Endothelial cell of umbilical vein (primary cell): Measurements from ENCODE around the gene MRPL12. TPM values are rescaled to one million over a fixed set of nuclear protein-coding genes. Genes with fewer than 3 reads are reported as not detected.
"Not testable (repeated sequence)": the region's sequence is repeated elsewhere in the genome, so short reads cannot be mapped to it uniquely, and the experiment has no call there.

Source experiments
- BruUV-seq: library from RNA; stranded (reverse); fragments of 400-500 nt; replicated peaks from 2 replicates; lab custom pipeline; 2021; lab: Mats Ljungman, UMichigan
- CTCF ChIA-PET: fragments of 300-600, 350-600 bp; sonication (Branson Sonifier 250); formaldehyde crosslinking; loops from one replicate; lab custom pipeline; 2021; ENCODE audit warnings: antibody characterized with exemption, inconsistent platforms; lab: Charles Lee
- POLR2A ChIA-PET: fragments of 300-600, 350-600 bp; sonication (Branson Sonifier 250); formaldehyde crosslinking; loops from one replicate; lab custom pipeline; 2021; ENCODE audit warnings: antibody characterized with exemption, inconsistent platforms; lab: Charles Lee
- DNase-seq: peaks from one replicate; pipeline ENCODE4 v3.0.0-alpha.2; 2011; ENCODE audit warnings: low read depth, low spot score
- FAIRE-seq: peaks from 2 replicates; lab custom pipeline; 2011; peaks lifted over from hg19 to GRCh38; lab: Jason Lieb, UNC
- H2AFZ ChIP-seq: 2 replicates; pipeline ENCODE4 v1.6.0; 2012; ENCODE audit warnings: low read depth, low read length, control low read depth, inconsistent platforms
- H3K27ac ChIP-seq: 2 replicates; pipeline ENCODE4 v1.5.1; 2011; ENCODE audit warnings: low read depth, mild to moderate bottlenecking, control low read depth, low read length, moderate library complexity; ENCODE audit not compliant: insufficient read depth
- H3K27me3 ChIP-seq, 2 experiments: 2 replicates each; pipeline versions ENCODE4 v1.6.0 to v1.6.1; 2011; ENCODE audit warnings: low read length in 2 of 2, mixed read lengths in 1 of 2; ENCODE audit not compliant: control insufficient read depth in 2 of 2, insufficient read depth in 2 of 2
- H3K36me3 ChIP-seq, 2 experiments: 2 replicates in 1 of 2; 3 replicates in 1 of 2; pipeline ENCODE4 v1.5.1; 2011; ENCODE audit warnings: low read length in 2 of 2, mild to moderate bottlenecking in 1 of 2, moderate library complexity in 1 of 2; ENCODE audit not compliant: control insufficient read depth in 2 of 2, insufficient read depth in 2 of 2; ENCODE audit errors: extremely low read depth in 1 of 2
- H3K4me1 ChIP-seq: 3 replicates; pipeline ENCODE4 v1.5.1; 2011; ENCODE audit warnings: mild to moderate bottlenecking, low read length; ENCODE audit not compliant: control insufficient read depth, insufficient read depth; ENCODE audit errors: extremely low read depth
- H3K4me2 ChIP-seq: 2 replicates; pipeline ENCODE4 v1.6.1; 2011; ENCODE audit warnings: low read length, control low read depth, mixed read lengths; ENCODE audit not compliant: insufficient read depth
- H3K4me3 ChIP-seq, 3 experiments: fragments of 200-600 bp in 1 of 3; sonication (generic), shearing (Covaris generic) in 1 of 3; replicated peaks in 1 of 3; 2 replicates each; pipeline ENCODE4 v1.5.1; 2011 to 2016; ENCODE audit warnings: control low read depth in 3 of 3, low read length in 3 of 3, mild to moderate bottlenecking in 2 of 3, inconsistent platforms in 1 of 3, low read depth in 1 of 3, moderate library complexity in 1 of 3; ENCODE audit not compliant: insufficient read depth in 1 of 3
- H3K79me2 ChIP-seq: 2 replicates; pipeline ENCODE4 v1.6.0; 2012; ENCODE audit warnings: low read length, inconsistent platforms; ENCODE audit not compliant: control insufficient read depth, insufficient read depth
- H3K9ac ChIP-seq: replicated peaks from 2 replicates; pipeline ENCODE3; 2011; ENCODE audit warnings: low read length, control low read depth; ENCODE audit not compliant: insufficient read depth; ENCODE audit errors: extremely low read depth
- H3K9me1 ChIP-seq: replicated peaks from 3 replicates; pipeline ENCODE4 v1.6.0; 2011; ENCODE audit warnings: mild to moderate bottlenecking, low read length; ENCODE audit not compliant: control insufficient read depth, insufficient read depth; ENCODE audit errors: extremely low read depth
- H3K9me3 ChIP-seq: replicated peaks from 2 replicates; pipeline ENCODE4 v1.5.1; 2012; ENCODE audit warnings: low read length, inconsistent platforms; ENCODE audit not compliant: control insufficient read depth, insufficient read depth
- H4K20me1 ChIP-seq: replicated peaks from 2 replicates; pipeline ENCODE3; 2011; ENCODE audit warnings: mild to moderate bottlenecking, low read length; ENCODE audit not compliant: control insufficient read depth, insufficient read depth; ENCODE audit errors: extremely low read depth
- EZH2 ChIP-seq: IDR thresholded peaks from 2 replicates; pipeline ENCODE4 v1.6.1; 2012; ENCODE audit warnings: borderline replicate concordance, low read depth, mild to moderate bottlenecking, moderate library complexity, low read length, inconsistent platforms; ENCODE audit not compliant: severe bottlenecking
- FOS ChIP-seq: IDR thresholded peaks from 2 replicates; pipeline ENCODE4 v1.6.1; 2011; ENCODE audit warnings: mild to moderate bottlenecking, low read length, moderate library complexity, borderline replicate concordance; ENCODE audit not compliant: insufficient read depth
- GATA2 ChIP-seq: IDR thresholded peaks from 2 replicates; pipeline ENCODE4 v1.7.0; 2011; ENCODE audit warnings: low read depth, mild to moderate bottlenecking, moderate library complexity, mixed read lengths, low read length; ENCODE audit not compliant: insufficient read length, insufficient read depth
- JUN ChIP-seq: IDR thresholded peaks from 2 replicates; pipeline ENCODE4 v1.6.1; 2011; ENCODE audit warnings: borderline replicate concordance, low read depth; ENCODE audit not compliant: insufficient read length, insufficient read depth
- MAX ChIP-seq: IDR thresholded peaks from 2 replicates; pipeline ENCODE4 v1.6.1; 2011; ENCODE audit not compliant: insufficient read depth, insufficient read length
- MYC ChIP-seq: IDR thresholded peaks from one replicate; pipeline ENCODE4 v1.6.1; 2011; ENCODE audit warnings: mild to moderate bottlenecking, low read depth, low read length
- POLR2A ChIP-seq: IDR thresholded peaks from 2 replicates; pipeline ENCODE4 v1.6.1; 2012; ENCODE audit warnings: low read depth, mild to moderate bottlenecking, control low read depth, low read length
- POLR2AphosphoS5 ChIP-seq: IDR thresholded peaks from 2 replicates; pipeline ENCODE4 v1.6.1; 2012; ENCODE audit warnings: low read depth, mild to moderate bottlenecking, control low read depth, low read length, moderate library complexity; ENCODE audit not compliant: insufficient read depth
- dilution Hi-C: fragments of 300-500 bp; cut with MboI; formaldehyde crosslinking; loops from one replicate; pipeline ENCODE4 v1.15.0; 2019; ENCODE audit warnings: low sequenced_read_pairs; ENCODE audit not compliant: extremely low pct_ligation_motif_present
- intact Hi-C: fragments of 100-400 bp; cut with micrococcal nuclease; formaldehyde crosslinking; loops from one replicate; pipeline ENCODE4 v1.10.0; 2022
- polyA plus RNA-seq, 4 experiments: library from polyadenylated mRNA; depleted of rRNA in 3 of 4; stranded (reverse) in 3 of 4; unstranded in 1 of 4; fragments of >200 nt; gene quantifications; 2 replicates each; pipeline versions ENCODE4 v1.2.1 to v1.2.3, GENCODE V29; 2011 to 2012; ENCODE audit warnings: missing spikeins in 1 of 4
- total RNA-seq: library from RNA; stranded (reverse); gene quantifications from 2 replicates; pipeline ENCODE4 v1.2.3, GENCODE V29; 2021
- TF ChIP-seq, protein P1 (sequence below), 2 donors: IDR thresholded peaks; 1 replicate in 1 of 2; 2 replicates in 1 of 2; pipeline ENCODE4 v1.5.1; 2011; ENCODE audit warnings: low read length in 2 of 2, mild to moderate bottlenecking in 2 of 2, moderate library complexity in 2 of 2, control low read depth in 1 of 2, inconsistent platforms in 1 of 2, low read depth in 1 of 2; ENCODE audit not compliant: insufficient read depth in 1 of 2; ENCODE audit errors: extremely low read depth in 1 of 2

MRPL12 gene
- total and polyA plus RNA-seq, 2 donors (not counting 3 experiments of a cell fraction or from before 2014, with no cell fraction given), result 91.9 to 99.9 TPM

GRCh38 chr17:81675515-81676221, 27.5 kb upstream of the MRPL12 start:
- POLR2A ChIA-PET, H3K9me1 ChIP-seq, H3K4me2 ChIP-seq, BruUV-seq, H3K4me3 ChIP-seq, H3K27ac ChIP-seq, H3K79me2 ChIP-seq, H2AFZ ChIP-seq, intact Hi-C loops, dilution Hi-C loops, H3K4me1 ChIP-seq, H3K9me3 ChIP-seq, H3K9ac ChIP-seq, H4K20me1 ChIP-seq, H3K27me3 ChIP-seq: not testable (repeated sequence)
- peaks cover 4 to 29% of the 10 kb centered on the region in 2 experiments for H3K36me3 ChIP-seq
- peak; percentile 100 for FAIRE-seq
- DNase-seq, result peak; percentile 37
- CTCF ChIA-PET, result interaction anchor here (0.7 to 2.2 kb wide), 3 partner anchors 21 to 1102 kb away, joined by 3 to 6 read pairs (median 4); partner anchors contain the start of gene MRPL12
- TF ChIP-seq, protein P1, sequence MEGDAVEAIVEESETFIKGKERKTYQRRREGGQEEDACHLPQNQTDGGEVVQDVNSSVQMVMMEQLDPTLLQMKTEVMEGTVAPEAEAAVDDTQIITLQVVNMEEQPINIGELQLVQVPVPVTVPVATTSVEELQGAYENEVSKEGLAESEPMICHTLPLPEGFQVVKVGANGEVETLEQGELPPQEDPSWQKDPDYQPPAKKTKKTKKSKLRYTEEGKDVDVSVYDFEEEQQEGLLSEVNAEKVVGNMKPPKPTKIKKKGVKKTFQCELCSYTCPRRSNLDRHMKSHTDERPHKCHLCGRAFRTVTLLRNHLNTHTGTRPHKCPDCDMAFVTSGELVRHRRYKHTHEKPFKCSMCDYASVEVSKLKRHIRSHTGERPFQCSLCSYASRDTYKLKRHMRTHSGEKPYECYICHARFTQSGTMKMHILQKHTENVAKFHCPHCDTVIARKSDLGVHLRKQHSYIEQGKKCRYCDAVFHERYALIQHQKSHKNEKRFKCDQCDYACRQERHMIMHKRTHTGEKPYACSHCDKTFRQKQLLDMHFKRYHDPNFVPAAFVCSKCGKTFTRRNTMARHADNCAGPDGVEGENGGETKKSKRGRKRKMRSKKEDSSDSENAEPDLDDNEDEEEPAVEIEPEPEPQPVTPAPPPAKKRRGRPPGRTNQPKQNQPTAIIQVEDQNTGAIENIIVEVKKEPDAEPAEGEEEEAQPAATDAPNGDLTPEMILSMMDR (IDR thresholded peaks at IDR 0.05; ENCODE audit: extremely low read depth in 1 of 2, insufficient read depth in 1 of 2, low read depth in 1 of 2, low read length in 2 of 2), result peak; percentile 14 to 50

DNA sequence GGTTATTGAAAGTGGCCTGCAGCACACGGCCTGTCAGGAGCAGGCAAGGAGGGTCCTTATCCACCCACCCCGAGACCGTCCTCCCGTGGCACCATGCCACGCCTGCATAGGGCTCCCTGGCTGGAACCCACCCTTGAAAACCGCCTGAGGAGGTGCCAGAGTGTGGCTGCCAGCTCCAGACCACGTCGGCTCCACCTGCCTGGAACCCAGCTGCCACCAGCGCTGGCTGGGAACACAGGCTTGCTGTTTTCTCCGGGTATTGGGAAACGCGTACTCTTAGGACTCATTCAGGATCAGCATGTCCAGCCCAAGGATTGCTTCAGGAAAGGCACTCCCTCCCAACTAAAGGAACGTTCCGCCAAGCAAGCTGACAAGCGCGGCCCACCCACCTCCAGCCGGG, 26.3 kb upstream of the MRPL12 start:
- no peaks in the 10 kb centered on the region for H3K27me3 ChIP-seq
- POLR2A ChIA-PET, result no interaction called here
- peaks cover 8% of the 10 kb centered on the region for H3K79me2 ChIP-seq
- no peaks in the 10 kb centered on the region for H3K4me1 ChIP-seq
- H4K20me1 ChIP-seq, result no peaks in the 10 kb centered on the region
- H3K9me1 ChIP-seq, result no peaks in the 10 kb centered on the region
- no peak overlapping the region for H3K4me2 ChIP-seq
- no peak for FAIRE-seq
- H3K27ac ChIP-seq, result no peak overlapping the region
- CTCF ChIA-PET, result interaction anchor here (1.4 to 2.2 kb wide), 2 partner anchors 22 to 1100 kb away, joined by 3 to 6 read pairs; no protein-coding TSS in a partner anchor
- no peaks in the 10 kb centered on the region for H3K9me3 ChIP-seq
- DNase-seq, result no peak
- peaks cover 0 to 21% of the 10 kb centered on the region in 2 experiments for H3K36me3 ChIP-seq
- BruUV-seq, result no TSS peak
- no peak overlapping the region for H2AFZ ChIP-seq
- no peak overlapping the region for H3K9ac ChIP-seq
- no peak for TF ChIP-seq MYC
- no peak for TF ChIP-seq FOS
- TF ChIP-seq POLR2AphosphoS5, result no peak
- no peak for TF ChIP-seq EZH2
- no peak for TF ChIP-seq POLR2A
- no peak for TF ChIP-seq MAX
- no peak for TF ChIP-seq GATA2
- no peak for TF ChIP-seq JUN
- TF ChIP-seq, protein P1 (IDR thresholded peaks at IDR 0.05; ENCODE audit: extremely low read depth in 1 of 2, insufficient read depth in 1 of 2, low read depth in 1 of 2, low read length in 2 of 2), result no peak
- H3K4me3 ChIP-seq, result no peak overlapping the region
- intact Hi-C loops, result no loop called here
- dilution Hi-C loops, result no loop called here
